HG02763 (cell line): Measurements from ENCODE around the gene SHROOM4.

Source experiments
- ATAC-seq: cut with Tn5 transposase; IDR thresholded peaks from one replicate; pipeline ENCODE4 v1.9.1; 2021; ENCODE audit warnings: mild to moderate bottlenecking, moderate library complexity; ENCODE audit not compliant: unreplicated experiment

Gene SHROOM4

GRCh38 chrX:50813843-50814661 lies at the start of gene SHROOM4:
TSS of gene SHROOM4 (minus strand) at chrX:50814194. CDS start at chrX:50814018, 176 bp downstream.
- ATAC-seq = no peak

GRCh38 chrX:50863471-50863870 lies 49.5 kb upstream of the SHROOM4 start:
- no peak for ATAC-seq

GRCh38 chrX:50860518-50860917 lies 46.5 kb upstream of the SHROOM4 start:
- ATAC-seq = no peak

GRCh38 chrX:50858548-50858947 lies 44.6 kb upstream of the SHROOM4 start:
- ATAC-seq = no peak

GRCh38 chrX:50853399-50853798 lies 39.4 kb upstream of the SHROOM4 start:
- ATAC-seq = no peak

GRCh38 chrX:50852524-50852923 lies 38.5 kb upstream of the SHROOM4 start:
- ATAC-seq = no peak

- no peak for ATAC-seq
Observed at GRCh38 chrX:50842221-50842620, 28.2 kb upstream of the SHROOM4 start.

- no peak for ATAC-seq
Observed at GRCh38 chrX:50839730-50840129, 25.7 kb upstream of the SHROOM4 start.

- no peak for ATAC-seq
Observed at GRCh38 chrX:50838820-50839600, 25.0 kb upstream of the SHROOM4 start.

- ATAC-seq = no peak
Observed at GRCh38 chrX:50827996-50828395, 14.0 kb upstream of the SHROOM4 start.

- ATAC-seq = no peak
Observed at GRCh38 chrX:50825825-50826224, 11.8 kb upstream of the SHROOM4 start.

GRCh38 chrX:50818986-50819385 lies 5.0 kb upstream of the SHROOM4 start:
- no peak for ATAC-seq

- no peak for ATAC-seq
Observed at GRCh38 chrX:50815120-50815519, 1.1 kb upstream of the SHROOM4 start.

GRCh38 chrX:50814701-50815100 lies 707 bp upstream of the SHROOM4 start:
- ATAC-seq = no peak

GRCh38 chrX:50812995-50813842 lies 775 bp downstream of the SHROOM4 start:
- ATAC-seq = no peak

GRCh38 chrX:50805276-50805675 lies 8.7 kb downstream of the SHROOM4 start:
- ATAC-seq = no peak

GRCh38 chrX:50801135-50801534 lies 12.9 kb downstream of the SHROOM4 start:
- ATAC-seq = no peak

GRCh38 chrX:50799531-50799961 lies 14.4 kb downstream of the SHROOM4 start:
- no peak for ATAC-seq

- no peak for ATAC-seq
Observed at GRCh38 chrX:50798783-50799182, 15.2 kb downstream of the SHROOM4 start.

GRCh38 chrX:50787099-50787498 lies 26.9 kb downstream of the SHROOM4 start:
- no peak for ATAC-seq

- ATAC-seq = no peak
Observed at GRCh38 chrX:50780144-50780543, 33.9 kb downstream of the SHROOM4 start.
